Stimulated activated CD8-positive, alpha-beta memory T cell treated with anti-CD3 and anti-CD28 coated beads, Interleukin-7, amount 100 ng/mL, for 24 hours (primary cell): ENCODE data around the gene ADAR.
A peak's percentile ranks its signal among the peaks of the same experiment; 100 is the strongest.

Source experiments
- DNase-seq: peaks from one replicate; pipeline ENCODE4 v3.0.0-alpha.2; 2020; ENCODE audit warnings: low read depth

Gene ADAR

DNA sequence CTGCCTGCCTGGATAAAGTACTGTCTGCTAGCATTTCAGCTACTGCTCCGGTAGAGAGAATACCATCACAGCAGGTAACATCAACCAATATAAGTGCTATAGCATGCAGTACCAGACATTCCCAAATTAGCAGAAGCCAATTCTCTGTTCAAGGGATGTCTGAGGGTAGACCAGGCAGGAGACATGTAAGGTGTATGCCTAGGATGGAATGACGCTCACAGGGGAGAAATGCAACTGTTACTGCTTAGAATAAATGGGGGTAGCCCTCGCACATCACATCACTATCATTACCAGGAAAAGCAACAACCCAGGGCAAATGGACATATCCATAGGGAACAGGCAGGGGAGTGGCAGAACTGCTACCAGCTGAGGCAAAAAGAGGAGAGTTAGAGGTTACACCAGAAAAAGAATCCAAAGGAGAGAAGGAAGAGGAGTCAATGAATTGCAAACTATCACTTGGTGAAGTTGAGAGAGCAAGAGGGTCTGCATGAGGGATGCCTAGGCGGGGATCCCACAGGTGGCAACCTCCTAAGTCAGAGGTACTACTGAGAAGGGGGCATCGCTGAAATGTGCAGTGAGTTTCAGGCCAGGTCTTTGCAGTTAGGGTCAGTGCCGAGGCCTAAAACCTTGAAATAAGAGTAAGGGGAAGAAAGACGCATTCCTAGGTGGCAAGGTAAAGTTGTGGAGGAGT lies 50.6 kb downstream of the ADAR start:
- no peak for DNase-seq

DNA sequence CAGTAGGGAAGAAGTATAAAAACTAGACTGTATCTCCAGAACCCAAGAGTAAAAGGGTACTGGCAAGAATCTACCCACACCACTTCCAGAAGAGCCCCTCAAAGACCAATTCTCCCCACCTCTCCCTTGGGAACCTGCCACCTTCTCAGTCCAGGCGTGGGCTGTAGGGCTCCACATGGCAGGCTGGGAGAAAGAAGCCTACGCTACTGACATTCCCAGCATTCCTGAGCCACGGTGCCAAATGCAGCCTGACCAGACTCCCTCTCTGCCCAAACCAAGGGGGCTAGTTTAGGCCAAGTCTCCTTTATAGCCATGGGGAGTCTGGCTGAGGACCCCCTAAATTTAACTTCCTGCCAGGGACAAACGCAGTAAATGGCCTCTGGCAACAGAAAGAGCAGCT lies 51.6 kb downstream of the ADAR start:
- no peak for DNase-seq

DNA sequence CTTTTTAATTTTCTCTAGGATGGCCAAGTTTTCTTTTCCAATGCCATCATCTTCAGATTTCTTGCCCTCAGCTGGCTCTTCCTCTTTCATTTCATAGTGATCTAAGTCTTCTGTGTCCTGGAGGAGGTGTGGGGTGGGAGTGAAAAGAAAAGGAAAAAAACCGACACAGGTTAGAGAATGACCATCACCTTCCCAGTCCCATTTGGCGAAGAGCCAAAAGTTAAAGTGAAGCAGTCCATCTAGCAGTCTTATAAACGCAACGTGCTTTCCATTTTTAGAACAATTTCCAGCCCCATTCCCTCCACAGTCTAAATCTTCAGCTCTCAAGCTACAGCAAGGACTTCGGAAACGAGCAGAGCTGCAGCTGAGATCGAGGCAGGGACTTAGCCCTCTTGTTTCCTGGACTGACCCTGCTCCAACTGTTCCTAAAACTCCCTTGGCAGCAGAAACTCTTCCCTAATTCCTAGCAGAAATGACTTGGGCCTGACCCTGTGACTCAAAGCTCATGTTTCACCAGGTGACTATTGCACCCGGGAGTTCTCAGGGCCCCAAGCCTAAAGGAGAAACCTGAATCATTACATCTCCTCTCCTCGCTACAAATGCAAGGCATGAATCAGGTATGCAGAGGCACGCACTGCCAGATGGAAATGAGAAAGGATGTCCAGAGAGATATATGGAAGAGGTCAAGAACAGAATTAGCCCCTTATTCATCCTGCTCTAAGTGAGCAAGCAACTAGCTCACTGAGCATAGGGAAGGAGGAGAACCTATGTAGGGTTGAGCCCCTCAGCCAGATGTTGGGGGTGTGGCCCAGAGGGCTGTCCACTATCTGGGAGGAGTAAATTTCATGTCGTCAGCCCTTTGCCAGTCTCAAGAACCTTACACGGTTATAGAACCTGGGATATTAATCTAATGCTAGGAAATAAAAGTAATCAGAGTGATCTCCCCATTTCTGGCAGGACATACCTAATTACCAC lies 54.6 kb downstream of the ADAR start:
- DNase-seq: no peak

DNA sequence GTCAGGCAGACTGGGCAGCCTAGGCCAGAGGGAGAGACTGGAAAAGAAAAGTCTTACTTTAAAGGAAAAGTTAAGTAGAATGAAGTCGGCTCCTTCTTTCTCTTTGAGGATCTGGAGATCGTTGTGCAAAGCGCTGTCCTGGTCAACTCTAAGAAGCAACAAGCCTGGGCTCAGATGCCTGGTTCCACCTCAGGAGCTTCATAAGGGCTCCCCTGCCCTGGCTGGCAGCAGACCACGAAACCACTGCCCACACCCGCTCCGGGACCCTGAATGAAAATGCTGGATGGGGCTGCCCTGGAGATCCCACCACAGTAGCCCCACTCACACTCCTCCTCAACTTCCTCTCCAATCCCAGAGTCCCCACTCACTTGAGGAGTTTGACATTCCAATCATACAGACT lies 56.0 kb downstream of the ADAR start:
- DNase-seq: no peak

DNA sequence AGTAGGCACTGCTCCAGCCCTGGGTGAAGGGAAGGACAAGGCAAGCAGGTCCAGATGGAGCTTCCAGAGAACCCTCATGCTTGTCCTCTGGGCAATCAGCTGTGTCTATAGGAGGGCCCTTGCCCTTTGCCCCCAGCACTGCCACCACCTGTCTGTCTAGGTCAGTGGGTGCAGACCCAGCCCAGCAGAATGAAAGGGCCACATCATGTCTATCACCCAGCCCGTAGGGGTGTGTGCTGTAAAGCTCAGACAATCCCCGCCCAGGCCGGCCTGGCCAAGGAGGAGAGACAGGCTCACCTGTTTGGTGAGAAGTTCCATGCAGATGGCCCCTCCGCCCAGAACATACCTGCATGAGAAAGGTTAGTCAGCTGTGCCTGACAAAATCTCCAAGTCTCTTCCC lies 56.5 kb downstream of the ADAR start:
- DNase-seq: no peak

DNA sequence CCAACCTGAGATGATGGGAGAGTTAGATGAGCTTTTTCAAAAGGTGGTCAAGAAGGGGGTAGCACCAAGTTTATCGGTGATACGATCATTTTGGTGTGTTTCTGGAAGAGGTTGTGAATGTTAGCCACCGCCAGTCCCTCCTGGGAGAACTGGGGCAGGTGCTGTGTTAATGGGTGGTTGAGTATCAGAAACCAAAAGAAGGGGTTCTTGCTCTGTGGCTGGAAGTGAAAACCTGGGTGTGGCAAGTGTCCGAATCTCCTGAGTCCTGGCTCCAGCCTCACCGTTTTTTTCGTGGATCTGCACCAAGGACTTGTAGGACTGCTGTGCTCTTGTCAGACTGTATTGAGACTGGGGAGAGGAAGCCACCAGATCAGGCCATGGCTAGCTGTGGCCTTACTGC lies 57.3 kb downstream of the ADAR start:
- DNase-seq: no peak

DNA sequence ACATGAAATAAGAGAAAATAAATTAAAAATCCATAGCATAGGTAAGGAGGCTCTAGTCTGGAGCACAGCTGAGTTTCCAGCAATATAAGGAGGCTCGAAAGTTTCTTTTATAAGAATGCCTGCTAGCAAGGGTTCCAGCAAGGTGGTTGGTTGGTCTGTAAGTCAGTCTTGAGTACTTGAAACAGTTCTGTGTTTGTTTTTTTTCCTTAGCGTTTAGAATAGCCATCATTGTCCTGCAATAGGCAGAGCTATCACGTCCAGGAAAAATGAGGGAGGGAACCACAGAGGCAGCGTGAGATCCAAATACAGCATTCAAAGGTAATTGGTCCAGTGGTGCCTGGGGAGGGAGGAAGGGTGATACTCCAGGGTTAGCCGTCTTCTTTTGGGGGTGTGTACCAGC lies 57.9 kb downstream of the ADAR start:
- DNase-seq: no peak

DNA sequence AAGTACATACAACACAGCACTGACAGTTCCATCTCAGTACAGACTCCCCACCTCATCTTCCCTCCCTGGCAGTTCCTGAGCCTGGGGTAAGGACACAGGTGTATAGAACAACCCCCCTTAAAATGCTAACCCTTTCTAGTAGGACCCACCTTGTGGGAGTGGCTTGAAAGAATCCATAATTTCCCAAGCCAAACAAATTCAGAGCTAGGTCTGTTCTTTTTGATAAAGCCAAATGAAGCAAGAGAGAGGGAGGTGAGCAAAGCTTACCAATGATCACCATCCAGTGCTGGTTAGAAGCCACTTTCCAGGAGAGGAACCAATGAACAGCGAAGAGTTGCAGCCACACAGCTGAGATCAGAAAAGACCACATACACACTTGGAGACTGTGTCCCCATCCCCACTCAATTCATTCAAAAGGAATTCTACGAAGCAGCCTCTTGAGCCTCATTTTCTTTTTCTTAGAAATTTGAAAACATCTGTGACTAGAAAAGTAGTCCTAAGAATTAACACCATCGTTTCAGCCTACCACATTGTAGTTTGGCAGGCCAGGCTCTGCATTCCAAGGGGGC lies 58.7 kb downstream of the ADAR start:
- DNase-seq: no peak

DNA sequence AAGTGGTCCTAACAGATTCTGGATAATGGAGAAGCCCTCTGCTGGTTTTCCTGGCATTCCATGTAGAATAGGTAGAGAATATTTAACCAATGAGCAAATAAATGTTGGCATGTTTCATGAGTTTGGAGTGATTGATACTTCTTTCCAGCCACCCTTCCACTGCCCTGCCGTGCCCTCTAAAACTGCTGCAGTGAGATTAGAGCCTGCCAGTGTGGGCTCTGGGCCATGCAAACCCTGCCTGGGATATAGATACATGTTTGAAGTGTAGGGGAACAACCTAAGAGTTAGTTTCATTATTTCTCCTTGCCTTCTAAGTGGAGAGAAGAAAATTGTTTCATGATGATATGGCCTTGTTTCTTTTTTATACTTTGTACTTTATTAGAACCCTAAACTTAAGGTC lies 60.0 kb downstream of the ADAR start:
- DNase-seq: no peak

DNA sequence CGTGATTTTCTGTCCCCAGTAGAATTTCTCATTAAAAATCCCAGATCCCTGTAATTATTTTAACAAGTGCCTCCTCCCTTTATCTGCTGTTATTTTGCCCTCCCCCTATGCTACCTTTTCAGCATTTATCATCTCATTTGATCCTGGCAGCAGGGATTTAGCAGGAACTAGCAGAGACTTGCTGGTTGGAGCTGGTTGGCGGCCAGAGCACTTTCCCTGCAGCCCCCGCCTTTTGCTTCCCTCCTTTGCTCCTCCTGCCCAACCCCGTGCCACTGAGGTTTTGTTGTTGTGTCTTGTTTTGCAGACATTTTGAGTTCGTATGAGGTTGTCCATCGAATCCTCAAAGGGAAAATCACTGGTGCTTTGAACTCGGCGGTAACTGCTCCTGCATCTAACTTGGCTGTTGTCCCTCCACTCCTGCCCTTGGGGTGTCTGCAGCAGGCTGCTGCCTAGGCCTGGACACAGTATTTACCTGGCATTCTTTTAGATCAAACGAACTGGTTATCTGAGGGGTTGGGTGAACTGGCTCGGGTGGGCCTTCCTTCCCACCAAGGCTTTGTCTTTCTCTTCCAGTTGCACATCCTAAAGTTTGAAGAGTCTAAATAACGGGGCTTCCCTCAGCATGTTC lies 60.8 kb downstream of the ADAR start:
- no peak for DNase-seq

DNA sequence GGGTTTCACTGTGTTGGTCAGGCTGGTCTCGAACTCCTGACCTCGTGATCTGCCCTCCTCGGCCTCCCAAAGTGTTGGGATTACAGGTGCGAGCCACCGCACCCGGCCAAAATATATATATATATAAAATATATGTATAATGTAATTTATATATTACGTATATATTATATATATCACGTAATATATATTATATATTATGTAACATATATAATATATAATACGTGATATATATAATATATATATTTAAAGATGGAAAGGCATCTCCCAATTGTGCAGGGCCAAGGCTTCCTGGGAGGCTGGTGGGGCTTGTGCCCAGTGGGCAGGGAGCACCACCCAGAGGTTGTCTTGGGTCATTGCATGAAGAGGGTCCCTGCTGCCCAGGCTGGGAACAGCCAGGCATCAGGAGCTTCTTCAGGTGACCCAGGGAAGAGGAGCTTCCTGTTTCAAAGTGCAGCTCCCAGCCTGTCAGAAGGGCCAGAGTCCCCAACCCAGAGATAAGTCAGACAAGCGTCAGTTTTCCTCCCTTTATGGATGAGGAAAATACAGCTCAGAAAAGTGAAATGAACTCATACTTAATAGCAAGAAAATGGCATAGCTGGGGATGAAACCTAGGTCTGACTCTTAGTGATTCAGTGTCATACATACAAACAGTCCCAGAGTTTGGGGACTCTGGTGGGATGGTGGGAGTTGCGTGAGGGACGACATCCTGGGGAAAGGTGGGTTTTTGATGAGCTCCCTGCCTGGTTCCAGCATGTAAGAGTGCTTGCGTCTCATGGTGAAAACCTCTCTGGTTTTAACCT lies 61.5 kb downstream of the ADAR start:
- DNase-seq: peak; percentile 14

DNA sequence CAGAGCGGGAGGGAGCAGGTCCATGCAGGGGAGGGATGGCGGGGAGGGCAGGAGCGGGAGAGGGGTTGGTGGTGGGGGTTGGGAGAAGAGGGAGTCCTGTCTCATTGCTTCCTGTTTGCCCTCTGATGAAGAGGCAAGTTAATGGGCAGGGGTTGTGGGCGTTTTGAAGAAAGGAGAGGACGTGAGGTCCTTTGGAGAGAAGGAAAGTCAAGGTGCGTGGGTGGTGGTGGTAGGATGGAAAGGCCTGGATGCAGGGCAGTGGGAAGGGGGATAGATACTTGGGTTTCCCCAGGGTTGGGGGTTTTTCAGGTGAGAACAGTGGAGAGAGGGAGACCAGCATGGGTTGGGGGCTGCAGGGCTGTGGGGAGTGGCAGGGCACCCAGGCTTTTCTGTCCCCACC lies 66.8 kb downstream of the ADAR start:
- DNase-seq: no peak

DNA sequence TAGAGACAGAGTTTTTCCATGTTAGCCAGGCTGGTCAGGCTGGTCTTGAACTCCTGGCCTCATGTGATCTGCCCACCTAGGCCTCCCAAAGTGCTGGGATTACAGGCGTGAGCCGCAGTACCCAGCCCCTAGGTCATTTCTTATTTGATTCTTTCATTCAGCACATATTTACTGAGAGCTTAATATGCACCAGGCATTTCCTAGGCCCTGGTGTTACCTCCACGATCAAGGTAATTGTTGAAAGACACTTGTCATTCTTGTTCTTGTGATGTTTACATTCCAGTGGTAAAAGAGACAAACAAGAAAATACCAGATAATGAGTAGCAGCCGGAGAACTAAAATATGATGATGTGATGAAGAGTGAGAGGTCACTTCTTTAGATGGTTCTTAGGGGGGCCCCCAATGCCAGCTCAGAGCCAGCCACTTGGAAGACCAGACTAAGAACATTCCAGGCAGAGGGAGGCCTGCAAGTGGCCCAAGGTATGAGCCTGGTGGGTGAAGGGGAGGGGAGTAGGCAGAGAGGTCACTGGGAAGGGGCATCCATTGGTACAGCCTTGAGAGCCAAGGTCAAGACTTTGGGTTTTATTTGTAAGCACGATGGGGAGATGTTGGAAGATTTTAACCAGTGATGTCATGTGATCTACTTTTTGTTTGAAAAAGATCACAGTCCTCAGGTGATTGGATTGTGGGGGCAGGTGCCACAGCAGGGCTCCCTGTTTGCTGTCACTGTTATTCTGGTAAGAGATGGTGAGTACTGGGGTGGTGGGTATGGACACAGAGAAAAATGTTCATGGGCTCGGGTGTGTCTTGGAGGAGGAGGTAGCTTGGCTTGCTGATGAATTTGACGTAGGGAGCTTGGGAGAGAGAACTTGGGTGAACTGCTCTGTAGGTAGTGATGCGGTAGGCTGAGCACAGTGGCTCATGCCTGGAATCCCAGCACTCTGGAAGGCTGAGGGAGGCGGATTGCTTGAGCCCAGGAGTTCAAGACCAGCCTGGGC lies 68.2 kb downstream of the ADAR start:
- DNase-seq: no peak

DNA sequence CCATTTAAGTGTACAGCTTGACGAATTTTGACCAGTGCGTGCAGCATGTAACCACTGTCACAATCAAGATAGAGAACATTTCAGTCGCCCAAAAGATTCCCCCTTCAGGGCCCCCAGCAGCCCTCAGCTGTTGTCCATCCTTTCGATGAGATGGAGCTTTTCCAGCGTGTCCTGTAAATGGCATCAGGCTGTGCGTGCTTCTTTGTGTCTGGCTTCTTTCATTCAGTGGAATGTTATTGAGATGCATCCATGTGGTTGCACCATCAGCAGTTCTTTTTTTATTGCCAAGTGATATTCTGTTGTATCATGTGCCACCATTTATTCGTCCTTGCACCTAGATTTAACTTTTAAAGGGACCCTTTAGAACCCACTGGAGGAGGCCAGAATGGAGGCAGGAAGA lies 71.4 kb downstream of the ADAR start:
- DNase-seq: no peak

DNA sequence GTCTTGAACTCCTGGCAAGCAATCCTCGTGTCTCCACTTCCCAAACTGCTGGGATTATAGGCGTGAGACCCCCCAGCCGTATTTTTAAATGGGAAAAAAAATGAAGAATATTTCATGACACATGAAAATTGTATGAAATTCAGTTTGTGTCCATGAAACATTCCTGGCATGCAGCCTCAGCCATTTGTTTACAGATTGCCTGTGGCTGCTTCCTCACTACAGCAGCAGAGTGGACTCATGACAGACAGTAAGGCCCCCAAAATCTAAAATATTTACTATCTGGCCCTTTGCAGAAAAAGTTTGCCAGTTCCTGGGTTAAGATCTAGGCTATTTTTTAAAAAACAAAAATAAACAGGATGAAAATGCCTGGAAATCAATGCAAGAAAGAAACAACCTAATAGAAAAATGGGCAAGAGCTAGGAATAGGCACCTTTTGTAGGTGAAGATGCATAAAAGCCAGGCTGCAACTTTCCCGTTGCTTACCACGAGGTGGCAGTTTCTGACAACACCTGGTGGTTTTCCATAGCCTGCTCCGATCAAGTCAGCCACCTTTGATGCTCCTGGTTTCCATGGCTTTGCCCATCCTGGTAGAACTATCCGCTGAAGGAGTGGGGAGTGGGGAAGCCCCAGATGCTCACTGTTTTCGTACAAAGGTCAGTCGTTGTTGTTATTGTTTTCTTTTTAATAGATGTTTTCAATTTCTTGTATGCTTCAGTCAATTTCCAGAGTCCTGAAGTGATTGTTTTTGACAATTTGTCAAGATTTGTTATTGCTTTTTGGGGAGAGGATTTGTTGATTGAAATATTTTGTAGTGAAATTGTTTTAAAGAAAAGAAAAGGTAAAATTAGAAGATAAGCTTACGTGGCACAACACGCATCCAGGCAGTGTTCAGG lies 73.8 kb downstream of the ADAR start:
- DNase-seq: no peak
